ENCODE data around the gene PIAS2.

PIAS2 gene

GRCh38 chr18:46759890-46760289 is 157.4 kb downstream of the PIAS2 start:
- Histone ChIP-seq H4K20me1 (ENCODE audit: insufficient read depth) (no peaks in the 10 kb centered on the region), H3K79me2 (ENCODE audit: insufficient read depth, low read depth) (no peaks in the 10 kb centered on the region), H3K27ac (no peak overlapping the region), H2AFZ (ENCODE audit: low read depth) (no peak overlapping the region), H3K4me1 (ENCODE audit: low read depth, poor library complexity, severe bottlenecking) (no peaks in the 10 kb centered on the region), H3K9ac (no peak overlapping the region), H3K27me3 (ENCODE audit: insufficient read depth, low read depth) (no peaks in the 10 kb centered on the region), H3K4me2 (no peak overlapping the region), H3K4me3 (IDR thresholded peaks at IDR 0.05; ENCODE audit: insufficient read depth, low read depth, low read length) (no peak overlapping the region), H3K36me3 (ENCODE audit: insufficient read depth) (no peaks in the 10 kb centered on the region)
- TF ChIP-seq CTCF (conservative IDR thresholded peaks at IDR 0.05; ENCODE audit: low read depth, low read length): no peak

GRCh38 chr18:46756559-46757201 is 160.6 kb downstream of the PIAS2 start, which contains the start of gene ST8SIA5:
TSS of gene ST8SIA5 (minus strand) at chr18:46757053. CDS start at chr18:46756508, 545 bp downstream.
- Histone ChIP-seq H3K9ac (no peak within 1 kb of the TSS), H3K79me2 (ENCODE audit: insufficient read depth, low read depth) (no peaks in the 10 kb centered on the region), H3K27ac (no peak within 1 kb of the TSS), H2AFZ (ENCODE audit: low read depth) (no peak within 1 kb of the TSS), H3K4me1 (ENCODE audit: low read depth, poor library complexity, severe bottlenecking) (no peaks in the 10 kb centered on the region), H3K36me3 (ENCODE audit: insufficient read depth) (no peaks in the 10 kb centered on the region), H3K27me3 (ENCODE audit: insufficient read depth, low read depth) (no peaks in the 10 kb centered on the region), H4K20me1 (ENCODE audit: insufficient read depth) (no peaks in the 10 kb centered on the region), H3K4me3 (IDR thresholded peaks at IDR 0.05; ENCODE audit: insufficient read depth, low read depth, low read length) (no peak within 1 kb of the TSS), H3K4me2 (no peak within 1 kb of the TSS)
- TF ChIP-seq CTCF (conservative IDR thresholded peaks at IDR 0.05; ENCODE audit: low read depth, low read length): no peak

GRCh38 chr18:46756025-46756558 is 161.2 kb downstream of the PIAS2 start:
- no peaks in the 10 kb centered on the region for H4K20me1 ChIP-seq (ENCODE audit: insufficient read depth)
- no peak overlapping the region for H3K4me2 ChIP-seq
- H3K4me3 ChIP-seq (IDR thresholded peaks at IDR 0.05; ENCODE audit: insufficient read depth, low read depth, low read length): no peak overlapping the region
- no peak overlapping the region for H3K27ac ChIP-seq
- no peaks in the 10 kb centered on the region for H3K36me3 ChIP-seq (ENCODE audit: insufficient read depth)
- H3K4me1 ChIP-seq (ENCODE audit: low read depth, poor library complexity, severe bottlenecking): no peaks in the 10 kb centered on the region
- no peak for TF ChIP-seq CTCF (conservative IDR thresholded peaks at IDR 0.05; ENCODE audit: low read depth, low read length)
- no peaks in the 10 kb centered on the region for H3K79me2 ChIP-seq (ENCODE audit: insufficient read depth, low read depth)
- H2AFZ ChIP-seq (ENCODE audit: low read depth): no peak overlapping the region
- H3K9ac ChIP-seq: no peak overlapping the region
- H3K27me3 ChIP-seq (ENCODE audit: insufficient read depth, low read depth): no peaks in the 10 kb centered on the region

- no peaks in the 10 kb centered on the region for H4K20me1 ChIP-seq (ENCODE audit: insufficient read depth)
- no peak for TF ChIP-seq CTCF (conservative IDR thresholded peaks at IDR 0.05; ENCODE audit: low read depth, low read length)
- H3K4me3 ChIP-seq (IDR thresholded peaks at IDR 0.05; ENCODE audit: insufficient read depth, low read depth, low read length): no peak overlapping the region
- no peak overlapping the region for H3K27ac ChIP-seq
- H3K9ac ChIP-seq: no peak overlapping the region
- no peaks in the 10 kb centered on the region for H3K27me3 ChIP-seq (ENCODE audit: insufficient read depth, low read depth)
- no peaks in the 10 kb centered on the region for H3K36me3 ChIP-seq (ENCODE audit: insufficient read depth)
- H2AFZ ChIP-seq (ENCODE audit: low read depth): no peak overlapping the region
- H3K79me2 ChIP-seq (ENCODE audit: insufficient read depth, low read depth): no peaks in the 10 kb centered on the region
- H3K4me1 ChIP-seq (ENCODE audit: low read depth, poor library complexity, severe bottlenecking): no peaks in the 10 kb centered on the region
- H3K4me2 ChIP-seq: no peak overlapping the region
Observed at GRCh38 chr18:46755315-46756024, 161.8 kb downstream of the PIAS2 start.
